LHCN-M2 (cell line): ENCODE data around the gene FES. TPM values are rescaled to one million over a fixed set of nuclear protein-coding genes. Genes with fewer than 3 reads are reported as not detected.

Experiments
- DNase-seq: peaks from one replicate; pipeline ENCODE4 v3.0.0-alpha.2; 2012; ENCODE audit warnings: low read depth
- total RNA-seq: library from RNA; depleted of rRNA; stranded (reverse); fragments of >200 nt; gene quantifications from 2 replicates; pipeline ENCODE4 v1.2.3, GENCODE V29; 2014

The FES gene
- total RNA-seq, 1 experiment from 2014 or later, result 0.34 TPM

- no peak for DNase-seq
Measured at GRCh38 chr15:90875549-90875981, 8.7 kb upstream of the FES start.

- no peak for DNase-seq
Measured at GRCh38 chr15:90876046-90876445, 8.3 kb upstream of the FES start.

GRCh38 chr15:90876512-90877170 lies 7.7 kb upstream of the FES start:
- no peak for DNase-seq

GRCh38 chr15:90877315-90877714 lies 7.0 kb upstream of the FES start:
- DNase-seq, result no peak

GRCh38 chr15:90877996-90878395 lies 6.3 kb upstream of the FES start:
- DNase-seq, result no peak

- DNase-seq, result no peak
Measured at GRCh38 chr15:90878660-90879059, 5.6 kb upstream of the FES start.

GRCh38 chr15:90879730-90880366 lies 4.5 kb upstream of the FES start:
- DNase-seq, result no peak

GRCh38 chr15:90880381-90881145 lies 3.7 kb upstream of the FES start:
- no peak for DNase-seq

GRCh38 chr15:90881181-90881977 lies 2.9 kb upstream of the FES start:
- DNase-seq, result no peak

- DNase-seq, result no peak
Measured at GRCh38 chr15:90881978-90882721, 2.2 kb upstream of the FES start.

GRCh38 chr15:90882781-90883525 lies 1.4 kb upstream of the FES start:
- DNase-seq, result no peak

GRCh38 chr15:90883526-90883975 lies 753 bp upstream of the FES start:
- no peak for DNase-seq

GRCh38 chr15:90884719-90885431 lies 571 bp downstream of the FES start:
- no peak for DNase-seq

GRCh38 chr15:90885432-90886290 lies 1.4 kb downstream of the FES start:
- no peak for DNase-seq

- no peak for DNase-seq
Measured at GRCh38 chr15:90886291-90886614, 1.9 kb downstream of the FES start.

- DNase-seq, result no peak
Measured at GRCh38 chr15:90887037-90887481, 2.8 kb downstream of the FES start.

- no peak for DNase-seq
Measured at GRCh38 chr15:90889313-90889730, 5.0 kb downstream of the FES start.

- DNase-seq, result no peak
Measured at GRCh38 chr15:90889736-90890456, 5.6 kb downstream of the FES start.
